GM18502 (cell line): Measurements from ENCODE around the gene CYP4F11.
"Not testable (repeated sequence)": the region's sequence is repeated elsewhere in the genome, so short reads cannot be mapped to it uniquely, and the experiment has no call there.

Source experiments
- ATAC-seq: cut with Tn5 transposase; IDR thresholded peaks from one replicate; pipeline ENCODE4 v1.9.1; 2021; ENCODE audit warnings: mild to moderate bottlenecking; ENCODE audit not compliant: unreplicated experiment, poor library complexity

The CYP4F11 gene

GRCh38 chr19:15934332-15935078 is at the start of gene CYP4F11:
Gene CYP4F11 (minus strand): TSS chr19:15934529. CDS start chr19:15934408, 121 bp downstream.
- ATAC-seq: no peak

- no peak for ATAC-seq
Measured at GRCh38 chr19:15979293-15979692, 45.0 kb upstream of the CYP4F11 start.

- ATAC-seq: no peak
Measured at GRCh38 chr19:15977690-15978089, 43.4 kb upstream of the CYP4F11 start.

GRCh38 chr19:15976836-15977689 is 42.7 kb upstream of the CYP4F11 start:
- ATAC-seq: no peak

- ATAC-seq: no peak
Measured at GRCh38 chr19:15974856-15975255, 40.5 kb upstream of the CYP4F11 start.

- not testable (repeated sequence) for ATAC-seq
Measured at GRCh38 chr19:15972043-15972442, 37.7 kb upstream of the CYP4F11 start.

GRCh38 chr19:15971224-15971780 is 37.0 kb upstream of the CYP4F11 start:
- ATAC-seq: no peak

GRCh38 chr19:15964231-15964630 is 29.9 kb upstream of the CYP4F11 start:
- ATAC-seq: no peak

- ATAC-seq: no peak
Measured at GRCh38 chr19:15962319-15962718, 28.0 kb upstream of the CYP4F11 start.

- no peak for ATAC-seq
Measured at GRCh38 chr19:15954820-15955219, 20.5 kb upstream of the CYP4F11 start.

GRCh38 chr19:15948223-15949058 is 14.1 kb upstream of the CYP4F11 start, which contains the start of gene OR10H4:
Gene OR10H4 (plus strand): TSS chr19:15949008. CDS start chr19:15949008, 0 bp downstream.
- no peak for ATAC-seq

GRCh38 chr19:15945301-15945700 is 11.0 kb upstream of the CYP4F11 start:
- ATAC-seq: no peak

- no peak for ATAC-seq
Measured at GRCh38 chr19:15944401-15944800, 10.1 kb upstream of the CYP4F11 start.

- no peak for ATAC-seq
Measured at GRCh38 chr19:15937771-15938170, 3.4 kb upstream of the CYP4F11 start.

GRCh38 chr19:15936950-15937349 is 2.6 kb upstream of the CYP4F11 start:
- no peak for ATAC-seq

- no peak for ATAC-seq
Measured at GRCh38 chr19:15936173-15936572, 1.8 kb upstream of the CYP4F11 start.

- ATAC-seq: no peak
Measured at GRCh38 chr19:15935167-15935702, 906 bp upstream of the CYP4F11 start.

GRCh38 chr19:15933761-15934331 is 483 bp downstream of the CYP4F11 start:
- ATAC-seq: not testable (repeated sequence)

GRCh38 chr19:15928321-15928720 is 6.0 kb downstream of the CYP4F11 start:
- ATAC-seq: no peak

- ATAC-seq: no peak
Measured at GRCh38 chr19:15926484-15926883, 7.8 kb downstream of the CYP4F11 start.
